Endothelial cell of umbilical vein (primary cell): ENCODE data around the gene TOR1AIP1. TPM values are rescaled to one million over a fixed set of nuclear protein-coding genes. Genes with fewer than 3 reads are reported as not detected.

ENCODE experiments used
- BruUV-seq: library from RNA; stranded (reverse); fragments of 400-500 nt; replicated peaks from 2 replicates; lab custom pipeline; 2021; lab: Mats Ljungman, UMichigan
- CTCF ChIA-PET: fragments of 300-600, 350-600 bp; sonication (Branson Sonifier 250); formaldehyde crosslinking; loops from one replicate; lab custom pipeline; 2021; ENCODE audit warnings: antibody characterized with exemption, inconsistent platforms; lab: Charles Lee
- POLR2A ChIA-PET: fragments of 300-600, 350-600 bp; sonication (Branson Sonifier 250); formaldehyde crosslinking; loops from one replicate; lab custom pipeline; 2021; ENCODE audit warnings: antibody characterized with exemption, inconsistent platforms; lab: Charles Lee
- DNase-seq: peaks from one replicate; pipeline ENCODE4 v3.0.0-alpha.2; 2011; ENCODE audit warnings: low read depth, low spot score
- FAIRE-seq: peaks from 2 replicates; lab custom pipeline; 2011; peaks lifted over from hg19 to GRCh38; lab: Jason Lieb, UNC
- H2AFZ ChIP-seq: 2 replicates; pipeline ENCODE4 v1.6.0; 2012; ENCODE audit warnings: low read depth, low read length, control low read depth, inconsistent platforms
- H3K27ac ChIP-seq: 2 replicates; pipeline ENCODE4 v1.5.1; 2011; ENCODE audit warnings: low read depth, mild to moderate bottlenecking, control low read depth, low read length, moderate library complexity; ENCODE audit not compliant: insufficient read depth
- H3K27me3 ChIP-seq, 2 experiments: 2 replicates each; pipeline versions ENCODE4 v1.6.0 to v1.6.1; 2011; ENCODE audit warnings: low read length in 2 of 2, mixed read lengths in 1 of 2; ENCODE audit not compliant: control insufficient read depth in 2 of 2, insufficient read depth in 2 of 2
- H3K36me3 ChIP-seq, 2 experiments: 2 replicates in 1 of 2; 3 replicates in 1 of 2; pipeline ENCODE4 v1.5.1; 2011; ENCODE audit warnings: low read length in 2 of 2, mild to moderate bottlenecking in 1 of 2, moderate library complexity in 1 of 2; ENCODE audit not compliant: control insufficient read depth in 2 of 2, insufficient read depth in 2 of 2; ENCODE audit errors: extremely low read depth in 1 of 2
- H3K4me1 ChIP-seq: 3 replicates; pipeline ENCODE4 v1.5.1; 2011; ENCODE audit warnings: mild to moderate bottlenecking, low read length; ENCODE audit not compliant: control insufficient read depth, insufficient read depth; ENCODE audit errors: extremely low read depth
- H3K4me2 ChIP-seq: 2 replicates; pipeline ENCODE4 v1.6.1; 2011; ENCODE audit warnings: low read length, control low read depth, mixed read lengths; ENCODE audit not compliant: insufficient read depth
- H3K4me3 ChIP-seq, 3 experiments: fragments of 200-600 bp in 1 of 3; sonication (generic), shearing (Covaris generic) in 1 of 3; replicated peaks in 1 of 3; 2 replicates each; pipeline ENCODE4 v1.5.1; 2011 to 2016; ENCODE audit warnings: control low read depth in 3 of 3, low read length in 3 of 3, mild to moderate bottlenecking in 2 of 3, inconsistent platforms in 1 of 3, low read depth in 1 of 3, moderate library complexity in 1 of 3; ENCODE audit not compliant: insufficient read depth in 1 of 3
- H3K79me2 ChIP-seq: 2 replicates; pipeline ENCODE4 v1.6.0; 2012; ENCODE audit warnings: low read length, inconsistent platforms; ENCODE audit not compliant: control insufficient read depth, insufficient read depth
- H3K9ac ChIP-seq: replicated peaks from 2 replicates; pipeline ENCODE3; 2011; ENCODE audit warnings: low read length, control low read depth; ENCODE audit not compliant: insufficient read depth; ENCODE audit errors: extremely low read depth
- H3K9me1 ChIP-seq: replicated peaks from 3 replicates; pipeline ENCODE4 v1.6.0; 2011; ENCODE audit warnings: mild to moderate bottlenecking, low read length; ENCODE audit not compliant: control insufficient read depth, insufficient read depth; ENCODE audit errors: extremely low read depth
- H3K9me3 ChIP-seq: replicated peaks from 2 replicates; pipeline ENCODE4 v1.5.1; 2012; ENCODE audit warnings: low read length, inconsistent platforms; ENCODE audit not compliant: control insufficient read depth, insufficient read depth
- H4K20me1 ChIP-seq: replicated peaks from 2 replicates; pipeline ENCODE3; 2011; ENCODE audit warnings: mild to moderate bottlenecking, low read length; ENCODE audit not compliant: control insufficient read depth, insufficient read depth; ENCODE audit errors: extremely low read depth
- EZH2 ChIP-seq: IDR thresholded peaks from 2 replicates; pipeline ENCODE4 v1.6.1; 2012; ENCODE audit warnings: borderline replicate concordance, low read depth, mild to moderate bottlenecking, moderate library complexity, low read length, inconsistent platforms; ENCODE audit not compliant: severe bottlenecking
- FOS ChIP-seq: IDR thresholded peaks from 2 replicates; pipeline ENCODE4 v1.6.1; 2011; ENCODE audit warnings: mild to moderate bottlenecking, low read length, moderate library complexity, borderline replicate concordance; ENCODE audit not compliant: insufficient read depth
- GATA2 ChIP-seq: IDR thresholded peaks from 2 replicates; pipeline ENCODE4 v1.7.0; 2011; ENCODE audit warnings: low read depth, mild to moderate bottlenecking, moderate library complexity, mixed read lengths, low read length; ENCODE audit not compliant: insufficient read length, insufficient read depth
- JUN ChIP-seq: IDR thresholded peaks from 2 replicates; pipeline ENCODE4 v1.6.1; 2011; ENCODE audit warnings: borderline replicate concordance, low read depth; ENCODE audit not compliant: insufficient read length, insufficient read depth
- MYC ChIP-seq: IDR thresholded peaks from one replicate; pipeline ENCODE4 v1.6.1; 2011; ENCODE audit warnings: mild to moderate bottlenecking, low read depth, low read length
- POLR2A ChIP-seq: IDR thresholded peaks from 2 replicates; pipeline ENCODE4 v1.6.1; 2012; ENCODE audit warnings: low read depth, mild to moderate bottlenecking, control low read depth, low read length
- POLR2AphosphoS5 ChIP-seq: IDR thresholded peaks from 2 replicates; pipeline ENCODE4 v1.6.1; 2012; ENCODE audit warnings: low read depth, mild to moderate bottlenecking, control low read depth, low read length, moderate library complexity; ENCODE audit not compliant: insufficient read depth
- dilution Hi-C: fragments of 300-500 bp; cut with MboI; formaldehyde crosslinking; loops from one replicate; pipeline ENCODE4 v1.15.0; 2019; ENCODE audit warnings: low sequenced_read_pairs; ENCODE audit not compliant: extremely low pct_ligation_motif_present
- intact Hi-C: fragments of 100-400 bp; cut with micrococcal nuclease; formaldehyde crosslinking; loops from one replicate; pipeline ENCODE4 v1.10.0; 2022
- polyA plus RNA-seq, 4 experiments: library from polyadenylated mRNA; depleted of rRNA in 3 of 4; stranded (reverse) in 3 of 4; unstranded in 1 of 4; fragments of >200 nt; gene quantifications; 2 replicates each; pipeline versions ENCODE4 v1.2.1 to v1.2.3, GENCODE V29; 2011 to 2012; ENCODE audit warnings: missing spikeins in 1 of 4
- total RNA-seq: library from RNA; stranded (reverse); gene quantifications from 2 replicates; pipeline ENCODE4 v1.2.3, GENCODE V29; 2021
- TF ChIP-seq, protein P1 (sequence below): IDR thresholded peaks from 2 replicates; pipeline ENCODE4 v1.6.1; 2011; ENCODE audit not compliant: insufficient read depth, insufficient read length
- TF ChIP-seq, protein P2 (sequence below), 2 donors: IDR thresholded peaks; 1 replicate in 1 of 2; 2 replicates in 1 of 2; pipeline ENCODE4 v1.5.1; 2011; ENCODE audit warnings: low read length in 2 of 2, mild to moderate bottlenecking in 2 of 2, moderate library complexity in 2 of 2, control low read depth in 1 of 2, inconsistent platforms in 1 of 2, low read depth in 1 of 2; ENCODE audit not compliant: insufficient read depth in 1 of 2; ENCODE audit errors: extremely low read depth in 1 of 2

Gene TOR1AIP1
- total and polyA plus RNA-seq, 2 donors (not counting 3 experiments of a cell fraction or from before 2014, with no cell fraction given), result 12.0 to 28.8 TPM

DNA sequence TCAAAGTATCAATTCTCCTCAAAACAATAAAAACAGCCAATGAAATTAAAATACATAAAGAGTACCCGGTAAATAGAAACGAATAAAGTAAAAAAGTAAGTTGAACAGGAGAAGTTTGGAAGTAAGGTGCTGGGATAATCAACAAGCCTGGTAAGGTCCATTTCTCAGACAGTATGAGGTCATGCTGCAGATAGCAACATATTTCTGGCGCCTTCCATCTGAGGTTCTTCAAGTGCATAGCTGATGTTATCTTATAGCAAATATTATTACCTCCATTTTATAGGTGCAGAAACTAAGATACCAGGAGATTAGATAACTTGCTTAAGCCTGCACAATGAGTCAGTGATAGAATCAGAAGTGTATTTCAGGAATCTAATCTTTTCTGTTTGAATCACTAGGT lies 48.8 kb downstream of the TOR1AIP1 start:
- Histone ChIP-seq H3K9me3 (no peaks in the 10 kb centered on the region), H3K79me2 (no peaks in the 10 kb centered on the region), H4K20me1 (no peaks in the 10 kb centered on the region), H3K27me3 (no peaks in the 10 kb centered on the region), H3K4me1 (no peaks in the 10 kb centered on the region), H2AFZ (no peak overlapping the region), H3K4me2 (no peak overlapping the region), H3K36me3 (no peaks in the 10 kb centered on the region), H3K4me3 (no peak overlapping the region), H3K27ac (no peak overlapping the region), H3K9me1 (no peaks in the 10 kb centered on the region), H3K9ac (no peak overlapping the region)
- TF ChIP-seq JUN (no peak), MYC (no peak), POLR2A (no peak), FOS (no peak), POLR2AphosphoS5 (no peak), EZH2 (no peak), GATA2 (no peak)
- TF ChIP-seq, protein P1, sequence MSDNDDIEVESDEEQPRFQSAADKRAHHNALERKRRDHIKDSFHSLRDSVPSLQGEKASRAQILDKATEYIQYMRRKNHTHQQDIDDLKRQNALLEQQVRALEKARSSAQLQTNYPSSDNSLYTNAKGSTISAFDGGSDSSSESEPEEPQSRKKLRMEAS, result no peak
- TF ChIP-seq, protein P2, sequence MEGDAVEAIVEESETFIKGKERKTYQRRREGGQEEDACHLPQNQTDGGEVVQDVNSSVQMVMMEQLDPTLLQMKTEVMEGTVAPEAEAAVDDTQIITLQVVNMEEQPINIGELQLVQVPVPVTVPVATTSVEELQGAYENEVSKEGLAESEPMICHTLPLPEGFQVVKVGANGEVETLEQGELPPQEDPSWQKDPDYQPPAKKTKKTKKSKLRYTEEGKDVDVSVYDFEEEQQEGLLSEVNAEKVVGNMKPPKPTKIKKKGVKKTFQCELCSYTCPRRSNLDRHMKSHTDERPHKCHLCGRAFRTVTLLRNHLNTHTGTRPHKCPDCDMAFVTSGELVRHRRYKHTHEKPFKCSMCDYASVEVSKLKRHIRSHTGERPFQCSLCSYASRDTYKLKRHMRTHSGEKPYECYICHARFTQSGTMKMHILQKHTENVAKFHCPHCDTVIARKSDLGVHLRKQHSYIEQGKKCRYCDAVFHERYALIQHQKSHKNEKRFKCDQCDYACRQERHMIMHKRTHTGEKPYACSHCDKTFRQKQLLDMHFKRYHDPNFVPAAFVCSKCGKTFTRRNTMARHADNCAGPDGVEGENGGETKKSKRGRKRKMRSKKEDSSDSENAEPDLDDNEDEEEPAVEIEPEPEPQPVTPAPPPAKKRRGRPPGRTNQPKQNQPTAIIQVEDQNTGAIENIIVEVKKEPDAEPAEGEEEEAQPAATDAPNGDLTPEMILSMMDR (IDR thresholded peaks at IDR 0.05; ENCODE audit: extremely low read depth in 1 of 2, insufficient read depth in 1 of 2, low read depth in 1 of 2, low read length in 2 of 2), result no peak
- DNase-seq (no peak), FAIRE-seq (no peak)
- dilution Hi-C loops (no loop called here), intact Hi-C loops (no loop called here)
- BruUV-seq, result no TSS peak
- ChIA-PET CTCF (interaction anchor here (0.8 kb wide), 1 partner anchor 250 kb away, joined by 3 read pairs; no protein-coding TSS in a partner anchor), POLR2A (no interaction called here)
